ENCODE measurements around the gene ATXN1.

Gene ATXN1

GRCh38 chr6:16723402-16723801, 37.9 kb downstream of the ATXN1 start:
- H2BK5ac ChIP-seq (ENCODE audit: low read length): no peak overlapping the region
- H3K79me1 ChIP-seq (ENCODE audit: low read length): no peaks in the 10 kb centered on the region
- no CpG with 5 or more reads among the region's 2 CpGs for WGBS (ENCODE audit: extremely low coverage, insufficient coverage, low lambda C conversion rate)
- H4K8ac ChIP-seq (ENCODE audit: low read depth, low read length): no peak overlapping the region
- no peak overlapping the region for H2BK120ac ChIP-seq (ENCODE audit: low read depth, low read length)
- no peak overlapping the region for H3K18ac ChIP-seq (ENCODE audit: low read length)
- no peak overlapping the region for H3K27ac ChIP-seq (ENCODE audit: low read depth, low read length)
- no peak overlapping the region for H4K5ac ChIP-seq (ENCODE audit: low read length)
- no peak for DNase-seq
- H2AK5ac ChIP-seq (ENCODE audit: low read length): no peak overlapping the region
- no peak overlapping the region for H3K23ac ChIP-seq (ENCODE audit: low read length)
- H3K4me3 ChIP-seq (ENCODE audit: low read length): no peak overlapping the region
- H3K4me2 ChIP-seq (ENCODE audit: low read length): no peak overlapping the region
- H3K4me1 ChIP-seq (ENCODE audit: control insufficient read depth, low read depth, low read length): peaks cover 2% of the 10 kb centered on the region
- no peak overlapping the region for H2BK15ac ChIP-seq (replicated peaks; ENCODE audit: low read depth)
- H3K36me3 ChIP-seq (ENCODE audit: control insufficient read depth, insufficient read depth, low read length): no peaks in the 10 kb centered on the region
- H3K4ac ChIP-seq (ENCODE audit: low read depth, low read length): no peak overlapping the region
- H3K27me3 ChIP-seq (ENCODE audit: insufficient read depth, low read length, poor library complexity): no peaks in the 10 kb centered on the region
- H3K79me2 ChIP-seq (ENCODE audit: control insufficient read depth, insufficient read depth, low read length): no peaks in the 10 kb centered on the region
- no peak overlapping the region for H3K56ac ChIP-seq (ENCODE audit: low read length)
- no peak overlapping the region for H3K9ac ChIP-seq (ENCODE audit: low read length)

GRCh38 chr6:16722630-16723029, 38.6 kb downstream of the ATXN1 start:
- peaks cover 2% of the 10 kb centered on the region for H3K4me1 ChIP-seq (ENCODE audit: control insufficient read depth, low read depth, low read length)
- no peaks in the 10 kb centered on the region for H3K27me3 ChIP-seq (ENCODE audit: insufficient read depth, low read length, poor library complexity)
- H3K23ac ChIP-seq (ENCODE audit: low read length): no peak overlapping the region
- H3K27ac ChIP-seq (ENCODE audit: low read depth, low read length): no peak overlapping the region
- peak overlapping the region; percentile 19 for H2BK15ac ChIP-seq (replicated peaks; ENCODE audit: low read depth)
- no peak for DNase-seq
- H3K56ac ChIP-seq (ENCODE audit: low read length): no peak overlapping the region
- no peak overlapping the region for H2AK5ac ChIP-seq (ENCODE audit: low read length)
- no CpG with 5 or more reads among the region's 3 CpGs for WGBS (ENCODE audit: extremely low coverage, insufficient coverage, low lambda C conversion rate)
- H3K36me3 ChIP-seq (ENCODE audit: control insufficient read depth, insufficient read depth, low read length): no peaks in the 10 kb centered on the region
- H3K79me1 ChIP-seq (ENCODE audit: low read length): no peaks in the 10 kb centered on the region
- no peak overlapping the region for H4K5ac ChIP-seq (ENCODE audit: low read length)
- H3K79me2 ChIP-seq (ENCODE audit: control insufficient read depth, insufficient read depth, low read length): no peaks in the 10 kb centered on the region
- no peak overlapping the region for H3K4me3 ChIP-seq (ENCODE audit: low read length)
- H2BK5ac ChIP-seq (ENCODE audit: low read length): no peak overlapping the region
- no peak overlapping the region for H3K4ac ChIP-seq (ENCODE audit: low read depth, low read length)
- no peak overlapping the region for H2BK120ac ChIP-seq (ENCODE audit: low read depth, low read length)
- no peak overlapping the region for H4K8ac ChIP-seq (ENCODE audit: low read depth, low read length)
- no peak overlapping the region for H3K18ac ChIP-seq (ENCODE audit: low read length)
- H3K4me2 ChIP-seq (ENCODE audit: low read length): no peak overlapping the region
- H3K9ac ChIP-seq (ENCODE audit: low read length): no peak overlapping the region

GRCh38 chr6:16721977-16722376, 39.3 kb downstream of the ATXN1 start:
- peak; percentile 46 for DNase-seq
- WGBS (ENCODE audit: extremely low coverage, insufficient coverage, low lambda C conversion rate): no CpG with 5 or more reads among the region's 5 CpGs
- H2BK15ac ChIP-seq (replicated peaks; ENCODE audit: low read depth): no peak overlapping the region
- no peaks in the 10 kb centered on the region for H3K79me2 ChIP-seq (ENCODE audit: control insufficient read depth, insufficient read depth, low read length)
- H3K4me1 ChIP-seq (ENCODE audit: control insufficient read depth, low read depth, low read length): peaks cover 2% of the 10 kb centered on the region
- H4K8ac ChIP-seq (ENCODE audit: low read depth, low read length): no peak overlapping the region
- H3K23ac ChIP-seq (ENCODE audit: low read length): no peak overlapping the region
- no peak overlapping the region for H4K5ac ChIP-seq (ENCODE audit: low read length)
- H3K4me3 ChIP-seq (ENCODE audit: low read length): no peak overlapping the region
- no peak overlapping the region for H3K27ac ChIP-seq (ENCODE audit: low read depth, low read length)
- no peak overlapping the region for H2BK5ac ChIP-seq (ENCODE audit: low read length)
- no peak overlapping the region for H2BK120ac ChIP-seq (ENCODE audit: low read depth, low read length)
- no peak overlapping the region for H3K4me2 ChIP-seq (ENCODE audit: low read length)
- no peaks in the 10 kb centered on the region for H3K27me3 ChIP-seq (ENCODE audit: insufficient read depth, low read length, poor library complexity)
- no peaks in the 10 kb centered on the region for H3K36me3 ChIP-seq (ENCODE audit: control insufficient read depth, insufficient read depth, low read length)
- H3K56ac ChIP-seq (ENCODE audit: low read length): no peak overlapping the region
- H3K79me1 ChIP-seq (ENCODE audit: low read length): no peaks in the 10 kb centered on the region
- no peak overlapping the region for H3K9ac ChIP-seq (ENCODE audit: low read length)
- H3K4ac ChIP-seq (ENCODE audit: low read depth, low read length): no peak overlapping the region
- no peak overlapping the region for H3K18ac ChIP-seq (ENCODE audit: low read length)
- H2AK5ac ChIP-seq (ENCODE audit: low read length): no peak overlapping the region

- Histone ChIP-seq H3K23ac (ENCODE audit: low read length) (no peak overlapping the region), H3K79me1 (ENCODE audit: low read length) (no peaks in the 10 kb centered on the region), H3K4me3 (ENCODE audit: low read length) (no peak overlapping the region), H3K56ac (ENCODE audit: low read length) (no peak overlapping the region), H3K27me3 (ENCODE audit: insufficient read depth, low read length, poor library complexity) (no peaks in the 10 kb centered on the region), H3K4me2 (ENCODE audit: low read length) (no peak overlapping the region), H3K4me1 (ENCODE audit: control insufficient read depth, low read depth, low read length) (peaks cover 2% of the 10 kb centered on the region), H4K8ac (ENCODE audit: low read depth, low read length) (no peak overlapping the region), H2BK15ac (replicated peaks; ENCODE audit: low read depth) (no peak overlapping the region), H3K79me2 (ENCODE audit: control insufficient read depth, insufficient read depth, low read length) (no peaks in the 10 kb centered on the region), H2AK5ac (ENCODE audit: low read length) (no peak overlapping the region), H3K9ac (ENCODE audit: low read length) (no peak overlapping the region), H3K27ac (ENCODE audit: low read depth, low read length) (no peak overlapping the region), H3K36me3 (ENCODE audit: control insufficient read depth, insufficient read depth, low read length) (no peaks in the 10 kb centered on the region), H4K5ac (ENCODE audit: low read length) (no peak overlapping the region), H3K18ac (ENCODE audit: low read length) (no peak overlapping the region), H2BK120ac (ENCODE audit: low read depth, low read length) (no peak overlapping the region), H3K4ac (ENCODE audit: low read depth, low read length) (no peak overlapping the region), H2BK5ac (ENCODE audit: low read length) (no peak overlapping the region)
- DNase-seq: no peak
- no CpG with 5 or more reads among the region's 4 CpGs for WGBS (ENCODE audit: extremely low coverage, insufficient coverage, low lambda C conversion rate)
These were observed 40.4 kb downstream of the ATXN1 start for GRCh38 chr6:16720861-16721260.

DNA sequence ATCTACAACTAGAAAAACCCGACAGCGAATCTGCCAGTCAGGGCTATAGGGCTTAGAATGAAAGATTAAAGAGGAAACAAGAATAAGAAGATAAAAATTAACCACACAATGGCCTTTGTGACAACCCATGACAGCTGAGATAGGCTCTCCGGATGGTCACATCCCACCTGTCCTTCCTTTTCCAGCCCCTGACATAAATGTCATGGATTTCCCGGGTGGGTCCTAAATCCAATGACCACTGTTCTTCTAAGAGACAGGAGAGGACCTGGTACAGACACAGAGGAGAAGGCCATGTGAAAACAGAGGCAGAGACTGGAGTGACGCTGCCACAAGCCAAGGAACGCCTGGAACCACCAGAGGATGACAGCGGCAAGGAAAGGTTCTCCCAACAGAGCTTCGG, 41.8 kb downstream of the ATXN1 start:
- H2BK15ac ChIP-seq (replicated peaks; ENCODE audit: low read depth): no peak overlapping the region
- H2BK120ac ChIP-seq (ENCODE audit: low read depth, low read length): no peak overlapping the region
- no peak for DNase-seq
- H3K56ac ChIP-seq (ENCODE audit: low read length): no peak overlapping the region
- H3K4me1 ChIP-seq (ENCODE audit: control insufficient read depth, low read depth, low read length): peaks cover 2% of the 10 kb centered on the region
- no peak overlapping the region for H3K9ac ChIP-seq (ENCODE audit: low read length)
- H4K5ac ChIP-seq (ENCODE audit: low read length): no peak overlapping the region
- no peaks in the 10 kb centered on the region for H3K79me1 ChIP-seq (ENCODE audit: low read length)
- H3K27ac ChIP-seq (ENCODE audit: low read depth, low read length): no peak overlapping the region
- no peak overlapping the region for H3K4ac ChIP-seq (ENCODE audit: low read depth, low read length)
- no peak overlapping the region for H3K4me3 ChIP-seq (ENCODE audit: low read length)
- H3K36me3 ChIP-seq (ENCODE audit: control insufficient read depth, insufficient read depth, low read length): no peaks in the 10 kb centered on the region
- H3K18ac ChIP-seq (ENCODE audit: low read length): no peak overlapping the region
- no peak overlapping the region for H3K4me2 ChIP-seq (ENCODE audit: low read length)
- H3K27me3 ChIP-seq (ENCODE audit: insufficient read depth, low read length, poor library complexity): no peaks in the 10 kb centered on the region
- H2BK5ac ChIP-seq (ENCODE audit: low read length): no peak overlapping the region
- no CpG with 5 or more reads among the region's 8 CpGs for WGBS (ENCODE audit: extremely low coverage, insufficient coverage, low lambda C conversion rate)
- no peaks in the 10 kb centered on the region for H3K79me2 ChIP-seq (ENCODE audit: control insufficient read depth, insufficient read depth, low read length)
- no peak overlapping the region for H3K23ac ChIP-seq (ENCODE audit: low read length)
- H4K8ac ChIP-seq (ENCODE audit: low read depth, low read length): no peak overlapping the region
- H2AK5ac ChIP-seq (ENCODE audit: low read length): no peak overlapping the region

DNA sequence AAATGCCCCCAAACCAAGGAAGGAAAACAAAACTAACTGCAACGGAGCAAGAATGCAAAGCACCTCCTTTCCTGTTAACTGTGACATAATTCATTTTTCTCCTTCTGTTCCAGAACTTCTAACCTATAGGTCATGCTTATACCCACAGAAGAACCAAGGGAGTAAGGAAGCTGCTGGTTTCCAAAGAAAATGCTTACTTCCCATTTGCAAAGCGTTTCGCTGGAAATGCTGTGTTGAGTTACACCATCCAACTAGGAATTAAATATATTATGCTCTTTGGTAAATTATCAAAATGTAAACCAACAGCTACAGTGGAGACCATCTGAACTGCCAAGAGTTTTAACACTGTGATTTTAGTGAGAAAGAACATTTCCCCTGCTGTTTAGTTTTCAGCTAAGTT, 42.9 kb downstream of the ATXN1 start:
- Histone ChIP-seq H4K5ac (ENCODE audit: low read length) (no peak overlapping the region), H2BK15ac (replicated peaks; ENCODE audit: low read depth) (no peak overlapping the region), H3K36me3 (ENCODE audit: control insufficient read depth, insufficient read depth, low read length) (no peaks in the 10 kb centered on the region), H3K4me3 (ENCODE audit: low read length) (no peak overlapping the region), H2BK5ac (ENCODE audit: low read length) (no peak overlapping the region), H3K4me1 (ENCODE audit: control insufficient read depth, low read depth, low read length) (peaks cover 2% of the 10 kb centered on the region), H3K79me1 (ENCODE audit: low read length) (no peaks in the 10 kb centered on the region), H3K79me2 (ENCODE audit: control insufficient read depth, insufficient read depth, low read length) (no peaks in the 10 kb centered on the region), H4K8ac (ENCODE audit: low read depth, low read length) (no peak overlapping the region), H3K56ac (ENCODE audit: low read length) (no peak overlapping the region), H3K27ac (ENCODE audit: low read depth, low read length) (no peak overlapping the region), H3K23ac (ENCODE audit: low read length) (no peak overlapping the region), H3K4me2 (ENCODE audit: low read length) (no peak overlapping the region), H3K4ac (ENCODE audit: low read depth, low read length) (no peak overlapping the region), H2BK120ac (ENCODE audit: low read depth, low read length) (no peak overlapping the region), H2AK5ac (ENCODE audit: low read length) (no peak overlapping the region), H3K18ac (ENCODE audit: low read length) (no peak overlapping the region), H3K9ac (ENCODE audit: low read length) (no peak overlapping the region), H3K27me3 (ENCODE audit: insufficient read depth, low read length, poor library complexity) (no peaks in the 10 kb centered on the region)
- DNase-seq: no peak
- no CpG with 5 or more reads among the region's 3 CpGs for WGBS (ENCODE audit: extremely low coverage, insufficient coverage, low lambda C conversion rate)
